Peyer's patch (tissue), 4 donors: ENCODE measurements around the gene TTC23.

Experiments used
- POLR2A ChIP-seq, 2 donors: fragments of 450-650 bp; IDR thresholded peaks; one replicate each; pipeline ENCODE4 v1.5.1; 2017; ENCODE audit warnings: antibody characterized with exemption in 2 of 2, mild to moderate bottlenecking in 2 of 2, moderate library complexity in 2 of 2
- TF ChIP-seq, protein P1 (sequence below), 6 experiments: fragments of 450-650 bp in 4 of 6; fragments of 200-600 bp in 2 of 6; sonication (generic) in 1 of 6; IDR thresholded peaks; one replicate each; pipeline ENCODE4 v1.5.1; 2017 to 2019; ENCODE audit warnings: antibody characterized with exemption in 6 of 6, mild to moderate bottlenecking in 3 of 6, moderate library complexity in 1 of 6

DNA sequence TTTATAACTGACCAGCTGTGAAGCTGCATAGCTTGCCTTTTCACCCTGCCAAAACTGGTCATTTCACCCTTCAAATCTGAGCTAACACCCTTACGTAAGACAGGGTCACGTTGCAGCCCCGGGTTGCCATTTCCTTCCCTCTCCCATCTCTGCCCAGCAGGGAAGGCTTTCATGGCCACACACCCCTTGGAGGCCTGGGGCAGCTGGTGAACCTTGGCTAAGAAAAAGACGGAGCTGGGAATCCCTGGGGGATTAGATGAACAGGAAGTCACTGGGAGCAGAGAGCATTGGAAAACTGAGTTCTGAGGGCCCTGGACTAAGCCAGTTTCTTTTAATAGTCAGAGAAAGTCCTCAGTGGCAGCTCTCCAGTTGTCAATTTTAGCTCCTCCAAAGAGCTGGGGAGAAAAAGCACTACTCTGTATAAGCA, 67.8 kb downstream of the TTC23 start:
- TF ChIP-seq, protein P1, sequence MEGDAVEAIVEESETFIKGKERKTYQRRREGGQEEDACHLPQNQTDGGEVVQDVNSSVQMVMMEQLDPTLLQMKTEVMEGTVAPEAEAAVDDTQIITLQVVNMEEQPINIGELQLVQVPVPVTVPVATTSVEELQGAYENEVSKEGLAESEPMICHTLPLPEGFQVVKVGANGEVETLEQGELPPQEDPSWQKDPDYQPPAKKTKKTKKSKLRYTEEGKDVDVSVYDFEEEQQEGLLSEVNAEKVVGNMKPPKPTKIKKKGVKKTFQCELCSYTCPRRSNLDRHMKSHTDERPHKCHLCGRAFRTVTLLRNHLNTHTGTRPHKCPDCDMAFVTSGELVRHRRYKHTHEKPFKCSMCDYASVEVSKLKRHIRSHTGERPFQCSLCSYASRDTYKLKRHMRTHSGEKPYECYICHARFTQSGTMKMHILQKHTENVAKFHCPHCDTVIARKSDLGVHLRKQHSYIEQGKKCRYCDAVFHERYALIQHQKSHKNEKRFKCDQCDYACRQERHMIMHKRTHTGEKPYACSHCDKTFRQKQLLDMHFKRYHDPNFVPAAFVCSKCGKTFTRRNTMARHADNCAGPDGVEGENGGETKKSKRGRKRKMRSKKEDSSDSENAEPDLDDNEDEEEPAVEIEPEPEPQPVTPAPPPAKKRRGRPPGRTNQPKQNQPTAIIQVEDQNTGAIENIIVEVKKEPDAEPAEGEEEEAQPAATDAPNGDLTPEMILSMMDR (IDR thresholded peaks at IDR 0.05): no peak
- no peak for TF ChIP-seq POLR2A (IDR thresholded peaks at IDR 0.05)
